GM23338 (cell line): Measurements from ENCODE around the gene ECHDC3. TPM values are rescaled to one million over a fixed set of nuclear protein-coding genes. Genes with fewer than 3 reads are reported as not detected.

Source experiments
- ATAC-seq: fragments of 200-7000 bp; cut with Tn5 transposase; 3 replicates; pipeline ENCODE4 v1.9.1; 2020
- DNase-seq: peaks from one replicate; pipeline ENCODE4 v3.0.0-alpha.2; 2015; ENCODE audit warnings: low spot score
- H2AFZ ChIP-seq: fragments of 200-600 bp; sonication (generic); 2 replicates; pipeline ENCODE4 v1.8.0; 2016; ENCODE audit warnings: antibody characterized with exemption, mild to moderate bottlenecking, moderate library complexity
- H3F3A ChIP-seq: fragments of 200-600 bp; sonication (generic); replicated peaks from 2 replicates; pipeline ENCODE4 v1.8.0; 2017; ENCODE audit warnings: antibody characterized with exemption, mixed run types, low read depth
- H3K27ac ChIP-seq: fragments of 200-600 bp; sonication (generic); 2 replicates; pipeline ENCODE4 v1.6.1; 2016; ENCODE audit warnings: low read depth
- H3K27me3 ChIP-seq: fragments of 200-600 bp; sonication (generic); 2 replicates; pipeline ENCODE4 v1.8.0; 2016; ENCODE audit warnings: mild to moderate bottlenecking, mixed run types, moderate library complexity; ENCODE audit not compliant: insufficient read depth
- H3K36me3 ChIP-seq: fragments of 200-600 bp; sonication (generic); 2 replicates; pipeline ENCODE4 v1.8.0; 2016; ENCODE audit warnings: mild to moderate bottlenecking; ENCODE audit not compliant: insufficient read depth
- H3K4me1 ChIP-seq: fragments of 200-600 bp; sonication (generic); 2 replicates; pipeline ENCODE4 v1.8.0; 2016; ENCODE audit warnings: mild to moderate bottlenecking, moderate library complexity; ENCODE audit not compliant: insufficient read depth
- H3K4me2 ChIP-seq: fragments of 200-600 bp; sonication (generic); 2 replicates; pipeline ENCODE4 v1.7.1; 2017; ENCODE audit warnings: mixed run types
- H3K4me3 ChIP-seq: fragments of 200-600 bp; sonication (generic); 2 replicates; pipeline ENCODE4 v1.6.1; 2016; ENCODE audit warnings: mixed run types
- H3K79me2 ChIP-seq: fragments of 200-600 bp; sonication (generic); replicated peaks from 2 replicates; pipeline ENCODE4 v1.8.0; 2017; ENCODE audit warnings: mild to moderate bottlenecking; ENCODE audit not compliant: insufficient read depth
- H3K9me2 ChIP-seq: fragments of 200-600 bp; sonication (generic); 2 replicates; pipeline ENCODE4 v1.8.0; 2017; ENCODE audit not compliant: insufficient read depth
- H4K20me1 ChIP-seq: fragments of 200-600 bp; sonication (generic); replicated peaks from 2 replicates; pipeline ENCODE4 v1.8.0; 2017; ENCODE audit warnings: mild to moderate bottlenecking; ENCODE audit not compliant: insufficient read depth
- H3K27ac Mint-ChIP-seq: 2 replicates; pipeline ENCODE4 v1.8.0; 2020; ENCODE audit warnings: inconsistent platforms, mild to moderate bottlenecking, moderate library complexity, mixed read lengths
- H3K27me3 Mint-ChIP-seq: 3 replicates; pipeline ENCODE4 v1.8.0; 2022; ENCODE audit warnings: low read depth, mild to moderate bottlenecking, moderate library complexity, mixed read lengths, inconsistent platforms; ENCODE audit not compliant: insufficient read depth, poor library complexity
- H3K36me3 Mint-ChIP-seq: 3 replicates; pipeline ENCODE4 v1.8.0; 2021; ENCODE audit warnings: low read depth, mild to moderate bottlenecking, inconsistent platforms, moderate library complexity, mixed read lengths
- H3K4me1 Mint-ChIP-seq: 3 replicates; pipeline ENCODE4 v1.8.0; 2020; ENCODE audit warnings: mild to moderate bottlenecking, inconsistent platforms, mixed read lengths
- H3K4me3 Mint-ChIP-seq: 3 replicates; pipeline ENCODE4 v1.8.0; 2021; ENCODE audit warnings: moderate library complexity, mild to moderate bottlenecking, inconsistent platforms, mixed read lengths
- H3K9me3 Mint-ChIP-seq: 3 replicates; pipeline ENCODE4 v1.8.0; 2020; ENCODE audit warnings: moderate library complexity, mild to moderate bottlenecking, inconsistent platforms, mixed read lengths
- CREB1 ChIP-seq: fragments of 250-450 bp; sonication (Bioruptor Pico); IDR thresholded peaks from 2 replicates; pipeline ENCODE4 v1.5.0; 2020; ENCODE audit warnings: low read depth, mild to moderate bottlenecking, moderate library complexity
- EZH2 ChIP-seq: fragments of 200-600 bp; sonication (generic); IDR thresholded peaks from one replicate; pipeline ENCODE4 v1.8.0; 2017; ENCODE audit warnings: antibody characterized with exemption, mild to moderate bottlenecking, low read depth; ENCODE audit not compliant: unreplicated experiment
- EZH2phosphoT487 ChIP-seq: fragments of 200-600 bp; sonication (generic); IDR thresholded peaks from one replicate; pipeline ENCODE4 v1.8.1; 2018; ENCODE audit warnings: antibody characterized with exemption; ENCODE audit not compliant: unreplicated experiment
- JUNB ChIP-seq: IDR thresholded peaks from one replicate; pipeline ENCODE4 v1.6.1; 2016; ENCODE audit warnings: antibody characterized with exemption; ENCODE audit not compliant: unreplicated experiment
- NANOG ChIP-seq: IDR thresholded peaks from 2 replicates; pipeline ENCODE4 v1.6.1; 2016; ENCODE audit warnings: antibody characterized with exemption, borderline replicate concordance
- POLR2AphosphoS5 ChIP-seq: IDR thresholded peaks from 2 replicates; pipeline ENCODE4 v1.6.1; 2016; ENCODE audit warnings: antibody characterized with exemption, low read depth
- STAT1 ChIP-seq: IDR thresholded peaks from one replicate; pipeline ENCODE4 v1.6.1; 2016; ENCODE audit warnings: antibody characterized with exemption; ENCODE audit not compliant: unreplicated experiment
- ZNF114 ChIP-seq: fragments of 250-450 bp; sonication (Bioruptor Pico); IDR thresholded peaks from 2 replicates; pipeline ENCODE4 v1.5.0; 2020; ENCODE audit warnings: mild to moderate bottlenecking, moderate library complexity
- ZNF331 ChIP-seq: fragments of 250-450 bp; sonication (Bioruptor Pico); IDR thresholded peaks from 2 replicates; pipeline ENCODE4 v1.5.0; 2020; ENCODE audit warnings: low read depth, mild to moderate bottlenecking, moderate library complexity
- polyA plus RNA-seq: library from polyadenylated mRNA; unstranded; fragments of >200 nt; fragmentation: Nextera tagmentation; extraction: Ambion mirVana; gene quantifications from 2 replicates; pipeline ENCODE4 v1.2.1, GENCODE V29; 2016
- total RNA-seq: library from RNA; depleted of rRNA; stranded (reverse); fragments of >200 nt; shearing (Covaris generic); gene quantifications from 2 replicates; pipeline ENCODE4 v1.2.3, GENCODE V29; 2014
- TF ChIP-seq, protein P1 (sequence below): IDR thresholded peaks from one replicate; pipeline ENCODE4 v1.6.1; 2018; ENCODE audit warnings: antibody characterized with exemption; ENCODE audit not compliant: unreplicated experiment
- TF ChIP-seq, protein P2 (sequence below), 2 experiments: fragments of 200-600 bp in 1 of 2; sonication (generic) in 1 of 2; conservative IDR thresholded peaks; 2 replicates each; pipeline versions ENCODE4 v1.5.1 to v1.6.1; 2016 to 2017; ENCODE audit warnings: antibody characterized with exemption in 2 of 2, low read depth in 2 of 2, mild to moderate bottlenecking in 2 of 2, moderate library complexity in 1 of 2
- TF ChIP-seq, protein P3 (sequence below): IDR thresholded peaks from 2 replicates; pipeline ENCODE4 v1.6.1; 2016; ENCODE audit warnings: antibody characterized with exemption
- TF ChIP-seq, protein P4 (sequence below): fragments of 250-450 bp; sonication (Bioruptor Pico); IDR thresholded peaks from 2 replicates; pipeline ENCODE4 v1.5.0; 2020; ENCODE audit warnings: mild to moderate bottlenecking, moderate library complexity

ECHDC3 gene
- total and polyA plus RNA-seq, 2 experiments from 2014 or later, result 16.3 to 50.1 TPM

DNA sequence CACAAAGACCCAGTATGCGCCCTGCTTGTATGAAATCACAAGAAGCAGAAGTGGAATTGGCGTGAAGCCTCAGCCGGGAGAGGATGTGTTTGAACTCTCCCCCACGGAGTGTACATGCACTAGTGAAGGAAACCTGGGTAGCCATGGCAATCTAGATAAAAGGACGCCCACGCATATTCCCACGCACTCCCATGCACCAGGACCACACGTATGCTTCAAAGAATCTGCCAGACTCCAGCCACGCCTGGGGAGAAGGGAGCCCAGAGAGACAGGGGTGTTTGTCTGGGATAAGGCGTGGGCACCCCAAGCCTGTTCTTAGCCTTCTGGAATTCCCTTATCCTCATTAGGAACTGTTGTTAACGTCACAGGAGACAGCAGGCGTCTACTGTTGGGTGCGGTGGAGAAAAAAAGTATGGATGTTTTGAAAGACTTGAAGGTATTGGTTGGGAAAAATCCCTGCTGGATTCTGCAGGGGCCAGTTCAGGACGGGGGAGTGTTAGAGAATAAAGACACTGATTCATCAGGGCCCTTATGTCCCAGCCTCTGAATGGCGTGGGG, 28.9 kb upstream of the ECHDC3 start:
- no peaks in the 10 kb centered on the region for H4K20me1 ChIP-seq
- peaks cover 15% of the 10 kb centered on the region for H3K9me3 Mint-ChIP-seq
- no peak overlapping the region for H3K4me2 ChIP-seq
- no peak for ATAC-seq
- peaks cover 8% of the 10 kb centered on the region for H3K27me3 Mint-ChIP-seq
- H3F3A ChIP-seq, result no peaks in the 10 kb centered on the region
- no peaks in the 10 kb centered on the region for H3K9me2 ChIP-seq
- no peaks in the 10 kb centered on the region for H3K4me1 ChIP-seq
- H3K4me3 ChIP-seq, result no peak overlapping the region
- H3K4me3 Mint-ChIP-seq, result no peak overlapping the region
- no peak for TF ChIP-seq EZH2phosphoT487
- no peak for TF ChIP-seq EZH2
- TF ChIP-seq, protein P1, sequence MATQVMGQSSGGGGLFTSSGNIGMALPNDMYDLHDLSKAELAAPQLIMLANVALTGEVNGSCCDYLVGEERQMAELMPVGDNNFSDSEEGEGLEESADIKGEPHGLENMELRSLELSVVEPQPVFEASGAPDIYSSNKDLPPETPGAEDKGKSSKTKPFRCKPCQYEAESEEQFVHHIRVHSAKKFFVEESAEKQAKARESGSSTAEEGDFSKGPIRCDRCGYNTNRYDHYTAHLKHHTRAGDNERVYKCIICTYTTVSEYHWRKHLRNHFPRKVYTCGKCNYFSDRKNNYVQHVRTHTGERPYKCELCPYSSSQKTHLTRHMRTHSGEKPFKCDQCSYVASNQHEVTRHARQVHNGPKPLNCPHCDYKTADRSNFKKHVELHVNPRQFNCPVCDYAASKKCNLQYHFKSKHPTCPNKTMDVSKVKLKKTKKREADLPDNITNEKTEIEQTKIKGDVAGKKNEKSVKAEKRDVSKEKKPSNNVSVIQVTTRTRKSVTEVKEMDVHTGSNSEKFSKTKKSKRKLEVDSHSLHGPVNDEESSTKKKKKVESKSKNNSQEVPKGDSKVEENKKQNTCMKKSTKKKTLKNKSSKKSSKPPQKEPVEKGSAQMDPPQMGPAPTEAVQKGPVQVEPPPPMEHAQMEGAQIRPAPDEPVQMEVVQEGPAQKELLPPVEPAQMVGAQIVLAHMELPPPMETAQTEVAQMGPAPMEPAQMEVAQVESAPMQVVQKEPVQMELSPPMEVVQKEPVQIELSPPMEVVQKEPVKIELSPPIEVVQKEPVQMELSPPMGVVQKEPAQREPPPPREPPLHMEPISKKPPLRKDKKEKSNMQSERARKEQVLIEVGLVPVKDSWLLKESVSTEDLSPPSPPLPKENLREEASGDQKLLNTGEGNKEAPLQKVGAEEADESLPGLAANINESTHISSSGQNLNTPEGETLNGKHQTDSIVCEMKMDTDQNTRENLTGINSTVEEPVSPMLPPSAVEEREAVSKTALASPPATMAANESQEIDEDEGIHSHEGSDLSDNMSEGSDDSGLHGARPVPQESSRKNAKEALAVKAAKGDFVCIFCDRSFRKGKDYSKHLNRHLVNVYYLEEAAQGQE, result no peak
- TF ChIP-seq ZNF114 (CRISPR knock-in tag), result no peak
- TF ChIP-seq, protein P2, sequence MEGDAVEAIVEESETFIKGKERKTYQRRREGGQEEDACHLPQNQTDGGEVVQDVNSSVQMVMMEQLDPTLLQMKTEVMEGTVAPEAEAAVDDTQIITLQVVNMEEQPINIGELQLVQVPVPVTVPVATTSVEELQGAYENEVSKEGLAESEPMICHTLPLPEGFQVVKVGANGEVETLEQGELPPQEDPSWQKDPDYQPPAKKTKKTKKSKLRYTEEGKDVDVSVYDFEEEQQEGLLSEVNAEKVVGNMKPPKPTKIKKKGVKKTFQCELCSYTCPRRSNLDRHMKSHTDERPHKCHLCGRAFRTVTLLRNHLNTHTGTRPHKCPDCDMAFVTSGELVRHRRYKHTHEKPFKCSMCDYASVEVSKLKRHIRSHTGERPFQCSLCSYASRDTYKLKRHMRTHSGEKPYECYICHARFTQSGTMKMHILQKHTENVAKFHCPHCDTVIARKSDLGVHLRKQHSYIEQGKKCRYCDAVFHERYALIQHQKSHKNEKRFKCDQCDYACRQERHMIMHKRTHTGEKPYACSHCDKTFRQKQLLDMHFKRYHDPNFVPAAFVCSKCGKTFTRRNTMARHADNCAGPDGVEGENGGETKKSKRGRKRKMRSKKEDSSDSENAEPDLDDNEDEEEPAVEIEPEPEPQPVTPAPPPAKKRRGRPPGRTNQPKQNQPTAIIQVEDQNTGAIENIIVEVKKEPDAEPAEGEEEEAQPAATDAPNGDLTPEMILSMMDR (conservative IDR thresholded peaks at IDR 0.05; ENCODE audit: low read depth in 2 of 2), result no peak
- no peak for TF ChIP-seq POLR2AphosphoS5
- no peak for TF ChIP-seq STAT1
- no peak for TF ChIP-seq NANOG
- TF ChIP-seq, protein P3, sequence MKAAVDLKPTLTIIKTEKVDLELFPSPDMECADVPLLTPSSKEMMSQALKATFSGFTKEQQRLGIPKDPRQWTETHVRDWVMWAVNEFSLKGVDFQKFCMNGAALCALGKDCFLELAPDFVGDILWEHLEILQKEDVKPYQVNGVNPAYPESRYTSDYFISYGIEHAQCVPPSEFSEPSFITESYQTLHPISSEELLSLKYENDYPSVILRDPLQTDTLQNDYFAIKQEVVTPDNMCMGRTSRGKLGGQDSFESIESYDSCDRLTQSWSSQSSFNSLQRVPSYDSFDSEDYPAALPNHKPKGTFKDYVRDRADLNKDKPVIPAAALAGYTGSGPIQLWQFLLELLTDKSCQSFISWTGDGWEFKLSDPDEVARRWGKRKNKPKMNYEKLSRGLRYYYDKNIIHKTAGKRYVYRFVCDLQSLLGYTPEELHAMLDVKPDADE, result no peak
- no peak for TF ChIP-seq JUNB
- TF ChIP-seq CREB1 (CRISPR knock-in tag), result no peak
- no peak for TF ChIP-seq ZNF331
- TF ChIP-seq, protein P4, sequence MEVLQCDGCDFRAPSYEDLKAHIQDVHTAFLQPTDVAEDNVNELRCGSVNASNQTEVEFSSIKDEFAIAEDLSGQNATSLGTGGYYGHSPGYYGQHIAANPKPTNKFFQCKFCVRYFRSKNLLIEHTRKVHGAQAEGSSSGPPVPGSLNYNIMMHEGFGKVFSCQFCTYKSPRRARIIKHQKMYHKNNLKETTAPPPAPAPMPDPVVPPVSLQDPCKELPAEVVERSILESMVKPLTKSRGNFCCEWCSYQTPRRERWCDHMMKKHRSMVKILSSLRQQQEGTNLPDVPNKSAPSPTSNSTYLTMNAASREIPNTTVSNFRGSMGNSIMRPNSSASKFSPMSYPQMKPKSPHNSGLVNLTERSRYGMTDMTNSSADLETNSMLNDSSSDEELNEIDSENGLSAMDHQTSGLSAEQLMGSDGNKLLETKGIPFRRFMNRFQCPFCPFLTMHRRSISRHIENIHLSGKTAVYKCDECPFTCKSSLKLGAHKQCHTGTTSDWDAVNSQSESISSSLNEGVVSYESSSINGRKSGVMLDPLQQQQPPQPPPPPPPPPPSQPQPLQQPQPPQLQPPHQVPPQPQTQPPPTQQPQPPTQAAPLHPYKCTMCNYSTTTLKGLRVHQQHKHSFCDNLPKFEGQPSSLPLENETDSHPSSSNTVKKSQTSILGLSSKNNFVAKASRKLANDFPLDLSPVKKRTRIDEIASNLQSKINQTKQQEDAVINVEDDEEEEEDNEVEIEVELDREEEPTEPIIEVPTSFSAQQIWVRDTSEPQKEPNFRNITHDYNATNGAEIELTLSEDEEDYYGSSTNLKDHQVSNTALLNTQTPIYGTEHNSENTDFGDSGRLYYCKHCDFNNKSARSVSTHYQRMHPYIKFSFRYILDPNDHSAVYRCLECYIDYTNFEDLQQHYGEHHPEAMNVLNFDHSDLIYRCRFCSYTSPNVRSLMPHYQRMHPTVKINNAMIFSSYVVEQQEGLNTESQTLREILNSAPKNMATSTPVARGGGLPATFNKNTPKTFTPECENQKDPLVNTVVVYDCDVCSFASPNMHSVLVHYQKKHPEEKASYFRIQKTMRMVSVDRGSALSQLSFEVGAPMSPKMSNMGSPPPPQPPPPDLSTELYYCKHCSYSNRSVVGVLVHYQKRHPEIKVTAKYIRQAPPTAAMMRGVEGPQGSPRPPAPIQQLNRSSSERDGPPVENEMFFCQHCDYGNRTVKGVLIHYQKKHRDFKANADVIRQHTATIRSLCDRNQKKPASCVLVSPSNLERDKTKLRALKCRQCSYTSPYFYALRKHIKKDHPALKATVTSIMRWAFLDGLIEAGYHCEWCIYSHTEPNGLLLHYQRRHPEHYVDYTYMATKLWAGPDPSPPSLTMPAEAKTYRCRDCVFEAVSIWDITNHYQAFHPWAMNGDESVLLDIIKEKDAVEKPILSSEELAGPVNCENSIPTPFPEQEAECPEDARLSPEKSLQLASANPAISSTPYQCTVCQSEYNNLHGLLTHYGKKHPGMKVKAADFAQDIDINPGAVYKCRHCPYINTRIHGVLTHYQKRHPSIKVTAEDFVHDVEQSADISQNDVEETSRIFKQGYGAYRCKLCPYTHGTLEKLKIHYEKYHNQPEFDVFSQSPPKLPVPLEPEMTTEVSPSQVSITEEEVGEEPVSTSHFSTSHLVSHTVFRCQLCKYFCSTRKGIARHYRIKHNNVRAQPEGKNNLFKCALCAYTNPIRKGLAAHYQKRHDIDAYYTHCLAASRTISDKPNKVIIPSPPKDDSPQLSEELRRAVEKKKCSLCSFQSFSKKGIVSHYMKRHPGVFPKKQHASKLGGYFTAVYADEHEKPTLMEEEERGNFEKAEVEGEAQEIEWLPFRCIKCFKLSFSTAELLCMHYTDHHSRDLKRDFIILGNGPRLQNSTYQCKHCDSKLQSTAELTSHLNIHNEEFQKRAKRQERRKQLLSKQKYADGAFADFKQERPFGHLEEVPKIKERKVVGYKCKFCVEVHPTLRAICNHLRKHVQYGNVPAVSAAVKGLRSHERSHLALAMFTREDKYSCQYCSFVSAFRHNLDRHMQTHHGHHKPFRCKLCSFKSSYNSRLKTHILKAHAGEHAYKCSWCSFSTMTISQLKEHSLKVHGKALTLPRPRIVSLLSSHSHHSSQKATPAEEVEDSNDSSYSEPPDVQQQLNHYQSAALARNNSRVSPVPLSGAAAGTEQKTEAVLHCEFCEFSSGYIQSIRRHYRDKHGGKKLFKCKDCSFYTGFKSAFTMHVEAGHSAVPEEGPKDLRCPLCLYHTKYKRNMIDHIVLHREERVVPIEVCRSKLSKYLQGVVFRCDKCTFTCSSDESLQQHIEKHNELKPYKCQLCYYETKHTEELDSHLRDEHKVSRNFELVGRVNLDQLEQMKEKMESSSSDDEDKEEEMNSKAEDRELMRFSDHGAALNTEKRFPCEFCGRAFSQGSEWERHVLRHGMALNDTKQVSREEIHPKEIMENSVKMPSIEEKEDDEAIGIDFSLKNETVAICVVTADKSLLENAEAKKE (CRISPR knock-in tag), result no peak
- H3K36me3 Mint-ChIP-seq, result peaks cover 6% of the 10 kb centered on the region; the same call in 2 of the 3 replicates
- 0 out of 2 replicates have a peak overlapping the region, but pooled peaks have one; percentile 18 for H2AFZ ChIP-seq
- H3K36me3 ChIP-seq, result no peaks in the 10 kb centered on the region
- no peaks in the 10 kb centered on the region for H3K4me1 Mint-ChIP-seq
- no peaks in the 10 kb centered on the region for H3K79me2 ChIP-seq
- DNase-seq, result no peak
- no peak overlapping the region for H3K27ac Mint-ChIP-seq
- H3K27ac ChIP-seq, result no peak overlapping the region
- H3K27me3 ChIP-seq, result no peaks in the 10 kb centered on the region
